ENCODE measurements around the gene SLC2A2. TPM values are rescaled to one million over a fixed set of nuclear protein-coding genes. Genes with fewer than 3 reads are reported as not detected.
A peak's percentile ranks its signal among the peaks of the same experiment; 100 is the strongest.
"Not testable (repeated sequence)": the region's sequence is repeated elsewhere in the genome, so short reads cannot be mapped to it uniquely, and the experiment has no call there.

SLC2A2 gene
- total RNA-seq, 1 donor from 2014 or later: not detected

DNA sequence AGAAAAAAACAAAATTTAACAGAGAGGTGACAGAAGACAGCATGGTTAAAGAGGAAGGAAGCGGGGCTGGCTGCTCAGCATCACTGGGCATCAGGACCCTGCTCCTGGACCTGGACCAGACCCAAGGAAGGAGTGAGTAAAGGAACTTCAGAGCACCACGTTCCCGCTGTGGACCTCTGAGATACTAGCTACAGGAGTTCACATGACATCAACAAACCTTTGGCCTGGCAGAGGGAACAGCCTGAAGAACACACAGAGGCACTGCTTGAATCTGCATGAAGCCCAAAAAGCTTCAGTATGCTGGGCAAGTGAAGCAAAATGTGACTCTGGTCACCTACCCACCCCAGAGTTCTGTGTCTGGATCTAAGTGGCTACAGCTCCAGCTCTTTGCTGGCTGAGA, 38.1 kb downstream of the SLC2A2 start:
- no peak for DNase-seq (ENCODE audit: low read depth)

DNA sequence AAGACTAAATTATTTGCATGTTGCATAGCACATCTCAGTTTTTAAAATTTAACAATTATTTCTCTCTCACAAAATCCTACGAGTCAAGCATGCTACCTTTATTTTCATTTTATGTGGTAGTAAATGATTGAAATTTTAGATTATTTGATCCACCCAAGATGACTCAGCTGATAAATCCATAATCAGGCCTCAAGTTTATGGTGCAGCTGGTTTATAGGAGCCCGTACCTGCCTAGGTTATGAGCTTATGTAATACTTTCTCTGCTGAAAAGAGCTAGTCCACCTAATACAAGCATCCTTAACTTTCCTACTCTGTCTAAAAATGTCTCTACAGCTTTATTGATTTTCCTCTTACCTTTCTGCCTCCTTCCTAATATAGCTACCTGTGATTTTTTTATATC, 41.2 kb downstream of the SLC2A2 start:
- no peak for DNase-seq (ENCODE audit: low read depth)

DNA sequence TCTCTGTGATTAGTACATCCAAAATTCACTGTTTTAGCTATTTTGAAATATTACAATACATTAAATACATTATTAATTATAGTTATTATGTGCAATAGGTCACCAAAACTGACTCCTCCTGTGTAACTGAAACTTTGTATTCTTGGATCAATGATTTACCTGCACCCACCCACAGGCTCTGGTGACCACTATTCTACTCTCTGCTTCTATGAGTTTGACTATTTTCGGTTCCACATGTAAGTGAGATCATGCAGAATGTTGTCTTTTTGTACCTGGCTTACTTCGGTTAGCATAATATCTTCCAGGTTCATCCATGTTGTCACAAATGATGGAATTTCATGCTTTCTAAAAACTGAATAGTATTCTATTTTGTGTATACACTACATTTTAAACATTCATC, 43.8 kb downstream of the SLC2A2 start:
- DNase-seq (ENCODE audit: low read depth): no peak

DNA sequence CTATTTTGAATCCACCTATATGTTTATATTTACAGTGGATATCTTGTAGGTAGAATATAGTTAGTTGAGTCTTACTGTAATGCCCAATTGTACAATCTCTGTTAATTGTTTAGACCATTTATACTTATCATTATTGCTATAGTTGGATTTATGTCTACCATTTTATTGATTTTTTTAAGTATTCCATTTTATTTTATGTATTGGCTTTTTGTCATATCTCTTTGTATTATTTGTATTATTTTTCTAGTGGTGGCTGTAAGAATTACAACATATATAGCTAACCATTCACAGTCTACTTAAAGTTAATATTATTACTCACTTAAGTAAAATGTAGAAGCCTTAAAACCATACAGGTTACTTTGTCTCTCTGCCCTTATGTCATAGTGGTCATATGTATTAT, 46.1 kb downstream of the SLC2A2 start:
- DNase-seq (ENCODE audit: low read depth): no peak

DNA sequence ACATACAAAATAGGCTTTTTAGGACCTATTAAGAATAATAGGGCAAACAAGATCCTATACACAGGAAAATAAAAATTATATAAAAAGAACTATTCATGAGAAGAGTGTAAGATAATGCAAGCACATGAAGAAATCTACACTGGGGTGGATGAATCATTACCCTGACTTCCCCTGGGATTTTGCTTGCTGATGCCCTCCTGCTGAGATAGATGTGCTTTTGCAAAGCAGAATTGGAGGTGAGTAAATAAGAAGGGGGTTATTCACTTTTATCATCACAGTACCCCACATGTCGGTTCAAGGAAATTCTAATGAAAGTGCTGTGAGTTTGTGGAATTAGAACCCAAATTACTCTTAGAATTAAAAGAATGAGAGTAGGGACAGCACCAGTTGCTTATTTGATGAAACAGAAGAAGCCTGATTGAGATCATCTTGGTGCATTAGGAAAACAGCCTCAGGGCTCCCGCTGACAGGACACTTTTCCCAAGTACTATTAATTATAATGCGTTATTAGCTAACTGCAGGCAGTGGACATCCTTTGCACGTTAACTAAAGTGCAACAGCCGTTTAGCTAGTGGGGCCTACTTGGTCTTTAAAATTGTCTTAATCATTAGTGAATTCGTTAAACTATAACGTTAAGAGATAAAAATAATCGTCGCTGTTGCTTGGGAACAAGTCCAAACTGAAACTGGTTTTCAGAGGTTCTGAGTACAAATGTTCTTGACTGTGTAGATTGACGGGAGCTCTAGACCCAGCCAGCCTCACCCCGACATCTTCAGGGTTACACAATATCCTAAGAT, 48.4 kb downstream of the SLC2A2 start:
- no peak for DNase-seq (ENCODE audit: low read depth)

DNA sequence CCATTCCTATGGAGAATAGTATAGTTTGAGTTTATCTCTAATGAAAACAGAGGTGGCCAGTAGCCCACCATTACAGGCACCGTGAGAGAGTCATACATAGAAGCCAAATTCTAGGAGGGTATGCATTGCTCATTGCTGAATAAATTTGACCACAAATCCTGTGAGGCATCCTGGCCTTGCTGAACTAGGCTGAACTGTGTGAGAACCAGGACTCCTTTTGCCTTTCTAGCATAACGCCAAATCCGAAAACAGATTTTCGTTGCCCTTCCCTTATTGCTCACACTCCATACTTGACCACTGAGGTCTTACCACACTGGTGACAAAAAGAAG, 50.4 kb downstream of the SLC2A2 start:
- no peak for DNase-seq (ENCODE audit: low read depth)

DNA sequence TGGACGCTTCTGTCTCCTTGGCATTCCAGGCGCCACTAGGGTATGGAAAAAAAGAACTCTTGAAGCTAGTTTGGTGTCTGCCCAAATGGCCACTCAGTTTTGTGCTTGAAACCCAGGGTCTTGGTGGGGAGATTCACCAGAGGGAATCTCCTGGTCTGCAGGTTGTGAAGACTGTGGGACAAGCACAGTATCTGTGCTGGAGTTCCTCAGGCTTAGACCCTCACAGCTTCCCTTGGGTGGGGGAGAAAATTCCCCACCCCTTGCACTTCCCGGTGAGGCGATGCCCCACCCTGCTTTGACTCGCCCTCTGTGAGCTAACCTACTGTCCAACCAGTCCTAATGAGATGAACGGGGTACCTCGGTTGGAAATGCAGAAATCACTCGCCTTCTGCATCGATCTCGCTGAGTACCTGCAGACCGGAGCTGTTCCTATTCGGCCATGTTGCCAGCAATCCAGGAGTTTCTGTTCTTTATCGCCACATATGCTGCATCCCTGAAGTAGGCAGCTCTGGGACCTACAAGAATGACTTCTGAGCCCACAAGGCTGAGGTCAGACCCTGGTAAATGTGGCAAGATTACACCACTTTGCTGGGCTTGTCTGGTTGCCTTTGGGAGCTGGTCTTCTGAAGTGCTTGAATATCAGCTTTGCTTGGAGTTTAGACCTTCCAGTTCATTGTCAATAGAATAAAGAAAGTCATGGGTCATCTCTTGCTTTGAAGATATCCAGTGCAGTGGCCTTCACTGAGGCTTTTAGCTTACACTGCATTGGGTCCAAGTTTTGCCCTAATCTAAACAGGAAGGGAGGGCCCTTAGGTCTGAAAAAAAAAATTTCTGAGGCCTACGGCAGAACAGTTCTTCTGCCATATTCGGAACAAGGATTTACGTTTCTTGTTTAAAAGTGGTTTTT, 51.0 kb downstream of the SLC2A2 start:
- no peak for DNase-seq (ENCODE audit: low read depth)

DNA sequence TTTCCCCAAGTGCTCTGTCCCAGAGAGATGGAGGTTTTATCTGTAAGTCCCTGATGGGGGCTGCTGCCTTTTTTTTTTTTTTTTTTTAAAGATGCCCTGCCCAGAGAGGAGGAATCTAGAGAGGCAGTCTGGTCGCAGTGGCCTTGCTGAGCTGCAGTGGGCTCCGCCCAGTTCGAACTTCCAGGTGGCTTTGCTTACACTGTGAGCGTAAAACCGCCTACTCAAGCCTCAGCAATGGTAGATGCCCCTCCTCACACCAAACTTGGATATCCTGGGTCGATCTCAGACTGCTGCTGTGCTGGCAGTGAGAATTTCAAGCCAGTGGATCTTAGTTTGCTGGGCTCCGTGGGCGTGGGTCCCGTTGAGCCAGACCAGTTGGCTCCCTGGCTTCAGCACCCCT, 51.6 kb downstream of the SLC2A2 start:
- DNase-seq (ENCODE audit: low read depth): no peak

DNA sequence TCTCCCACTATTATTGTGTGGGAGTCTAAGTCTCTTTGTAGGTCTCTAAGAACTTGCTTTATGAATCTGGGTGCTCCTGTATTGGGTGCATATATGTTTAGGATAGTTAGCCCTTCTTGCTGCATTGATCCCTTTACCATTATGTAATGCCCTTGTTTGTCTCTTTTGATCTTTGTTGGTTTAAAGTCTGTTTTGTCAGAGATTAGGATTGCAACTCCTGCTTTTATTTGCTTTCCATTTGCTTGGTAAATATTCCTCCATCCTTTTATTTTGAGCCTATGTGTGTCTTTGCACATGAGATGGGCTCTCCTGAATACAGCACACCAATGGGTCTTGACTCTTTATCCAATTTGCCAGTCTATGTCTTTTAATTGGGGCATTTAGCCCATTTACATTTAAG, 53.6 kb downstream of the SLC2A2 start:
- not testable (repeated sequence) for DNase-seq (ENCODE audit: low read depth)

DNA sequence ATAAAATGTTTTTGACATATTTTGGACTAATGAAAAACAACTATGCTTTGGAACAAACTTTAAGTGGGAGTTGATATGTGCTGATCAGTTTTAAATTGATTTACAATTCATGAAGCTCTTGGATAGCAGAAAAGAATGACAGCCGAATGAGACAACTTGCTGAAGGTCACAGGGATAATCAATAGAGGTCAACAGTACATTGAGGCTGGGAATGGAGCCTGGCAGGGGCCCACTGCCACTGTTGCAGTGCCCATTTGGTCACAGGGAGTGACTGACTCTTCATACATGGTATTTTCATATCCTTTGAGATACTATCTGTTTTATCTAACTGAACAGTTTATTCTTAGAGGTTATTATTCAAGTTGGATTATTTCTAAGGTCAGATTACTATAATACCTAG, 59.4 kb downstream of the SLC2A2 start:
- DNase-seq (ENCODE audit: low read depth): no peak

DNA sequence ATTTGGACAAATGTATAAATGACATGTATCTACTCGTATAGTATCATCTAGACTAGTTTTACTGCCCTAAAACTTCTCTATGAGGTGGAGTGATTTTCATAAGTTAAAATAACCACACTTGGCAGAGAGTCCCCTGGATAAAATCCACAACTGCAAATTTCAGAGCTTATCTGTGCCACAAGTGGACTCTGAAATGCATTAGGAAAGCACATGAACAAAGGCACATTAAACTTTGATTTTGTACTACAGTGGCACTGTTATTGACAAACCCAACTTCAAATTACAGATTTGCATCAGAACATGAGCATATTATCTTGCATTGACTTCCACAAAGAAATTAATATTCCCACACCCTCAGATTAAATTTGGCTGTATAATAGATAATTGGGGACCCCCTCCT, 60.0 kb downstream of the SLC2A2 start:
- DNase-seq (ENCODE audit: low read depth): no peak

DNA sequence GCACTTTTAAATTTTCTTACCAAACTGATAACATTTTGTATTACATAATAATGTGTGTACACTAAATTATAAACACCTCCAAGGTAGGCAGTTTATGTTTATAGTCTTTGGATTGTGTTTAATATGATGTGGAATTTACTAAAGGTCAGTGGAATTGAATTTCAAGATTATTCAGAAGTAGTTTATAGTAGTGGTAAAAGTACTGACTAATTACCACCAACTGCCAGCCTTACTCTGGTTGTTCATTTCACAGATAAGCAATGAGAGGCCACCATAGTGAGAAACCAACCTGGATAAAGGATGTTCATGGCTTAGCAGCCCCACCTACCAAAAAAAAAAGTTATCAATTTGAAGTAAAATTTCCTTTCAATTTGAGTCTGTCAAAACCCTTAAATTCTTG, 64.1 kb downstream of the SLC2A2 start:
- no peak for DNase-seq (ENCODE audit: low read depth)

DNA sequence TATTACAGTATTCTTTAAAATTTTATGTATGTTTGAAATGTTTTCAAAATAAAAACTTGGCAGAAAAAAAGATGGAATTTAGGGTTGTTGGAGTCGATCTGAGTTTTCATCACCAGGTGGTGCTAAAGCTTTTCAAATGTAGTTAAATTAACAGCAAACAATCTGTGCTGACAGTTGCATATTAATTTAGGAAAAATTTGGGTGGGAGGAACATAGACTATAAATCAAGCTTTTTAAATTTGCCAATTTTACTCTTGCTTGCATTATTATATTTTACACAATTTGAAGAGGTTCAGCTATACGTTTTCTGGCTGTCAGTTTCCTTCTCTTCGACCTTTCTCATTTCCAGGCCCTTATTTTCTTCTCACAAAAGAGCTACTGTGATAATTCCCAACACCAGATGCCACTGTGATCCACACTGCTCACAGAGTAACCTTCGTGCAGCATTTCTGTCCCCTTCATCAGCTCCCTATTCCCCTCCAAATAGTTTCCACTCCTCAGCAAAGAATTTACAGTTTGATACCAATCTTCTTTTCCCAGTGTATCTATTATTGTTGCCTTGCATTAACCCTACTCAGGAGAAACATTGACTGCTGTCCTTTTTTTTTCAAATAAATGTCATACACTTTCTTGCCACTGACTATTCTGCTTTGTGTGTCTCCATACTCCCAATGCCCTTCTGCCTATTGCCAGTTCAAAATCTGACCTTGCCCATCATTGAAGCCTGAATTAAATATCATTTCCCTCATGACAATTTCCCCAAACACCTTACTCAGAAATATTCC, 64.7 kb downstream of the SLC2A2 start:
- DNase-seq (ENCODE audit: low read depth): peak; percentile 53

DNA sequence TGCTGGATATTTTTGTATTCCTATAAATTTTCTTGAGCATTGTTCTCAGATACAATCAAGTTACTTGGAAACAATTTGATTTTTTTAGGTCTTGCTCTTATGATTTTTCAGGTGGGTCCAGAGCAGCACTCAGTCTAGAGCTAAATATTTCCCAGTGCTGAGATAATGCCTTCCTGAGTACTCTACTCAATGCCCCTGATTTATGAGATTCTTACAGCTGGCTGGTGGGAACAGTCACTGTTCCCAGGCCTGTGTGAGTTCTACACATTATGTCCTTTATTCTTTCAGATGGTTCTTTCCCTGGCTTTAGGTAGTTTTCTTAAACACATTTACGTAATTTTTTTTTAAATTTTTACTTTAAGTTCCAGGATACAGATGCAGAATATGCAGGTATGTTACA, 67.1 kb downstream of the SLC2A2 start:
- no peak for DNase-seq (ENCODE audit: low read depth)

DNA sequence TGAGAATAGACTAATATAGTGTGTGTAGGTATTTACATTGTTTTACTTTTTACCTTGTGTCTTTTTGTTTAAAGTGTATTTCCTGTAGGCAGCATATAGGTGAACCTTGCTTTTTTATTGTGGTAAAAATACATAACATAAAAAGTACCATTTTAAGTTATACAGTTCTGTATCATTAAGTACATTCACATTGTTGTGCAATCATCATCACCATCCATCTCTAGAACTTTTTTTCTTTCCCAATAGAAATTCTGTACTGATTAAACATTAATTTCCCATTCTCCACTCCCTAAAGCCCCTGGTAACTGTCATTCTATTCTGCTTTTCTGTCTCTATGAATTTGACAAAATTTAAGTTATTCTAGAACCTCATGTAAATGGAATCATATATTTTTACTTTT, 69.9 kb downstream of the SLC2A2 start:
- DNase-seq (ENCODE audit: low read depth): no peak

DNA sequence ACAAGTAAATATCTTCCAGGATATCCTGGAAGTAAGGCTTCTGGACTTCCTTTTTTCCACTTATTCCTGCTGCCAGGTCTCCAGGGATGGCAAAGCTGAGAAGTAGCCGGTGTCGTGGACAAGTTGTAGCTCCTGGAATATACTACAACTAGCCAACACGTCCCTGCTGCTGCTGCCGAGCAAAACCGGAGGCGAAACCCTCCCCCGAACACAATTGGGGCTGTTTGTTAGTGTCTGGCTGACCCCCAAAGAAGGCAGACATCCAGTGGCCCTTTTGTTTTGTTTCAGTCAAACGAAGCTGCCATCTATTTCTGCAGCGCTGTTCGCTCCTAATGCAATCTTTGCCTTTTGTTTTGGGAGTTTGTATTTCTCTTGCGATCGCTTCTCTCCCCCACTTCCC, 72.8 kb downstream of the SLC2A2 start:
- DNase-seq (ENCODE audit: low read depth): no peak

DNA sequence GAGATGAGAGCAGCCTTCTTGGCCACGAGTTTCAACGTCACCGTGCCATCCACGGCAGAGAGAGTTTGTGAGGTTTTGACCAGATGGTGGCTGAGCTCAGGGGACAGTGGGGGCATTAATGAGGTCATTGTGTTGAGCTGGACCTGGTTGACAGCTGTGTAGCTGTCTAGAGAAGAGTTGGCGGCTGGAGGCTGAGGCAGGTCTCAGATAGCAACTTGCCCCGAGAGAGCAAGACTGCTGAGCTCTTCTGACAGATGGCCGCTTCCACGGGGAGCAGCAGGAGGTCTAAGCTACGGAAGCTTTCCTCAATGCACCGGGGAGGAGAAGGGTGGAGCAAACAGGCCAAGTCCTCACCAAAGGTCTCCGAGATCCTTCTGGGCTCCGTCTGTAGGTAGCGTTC, 73.3 kb downstream of the SLC2A2 start:
- DNase-seq (ENCODE audit: low read depth): peak; percentile 72

DNA sequence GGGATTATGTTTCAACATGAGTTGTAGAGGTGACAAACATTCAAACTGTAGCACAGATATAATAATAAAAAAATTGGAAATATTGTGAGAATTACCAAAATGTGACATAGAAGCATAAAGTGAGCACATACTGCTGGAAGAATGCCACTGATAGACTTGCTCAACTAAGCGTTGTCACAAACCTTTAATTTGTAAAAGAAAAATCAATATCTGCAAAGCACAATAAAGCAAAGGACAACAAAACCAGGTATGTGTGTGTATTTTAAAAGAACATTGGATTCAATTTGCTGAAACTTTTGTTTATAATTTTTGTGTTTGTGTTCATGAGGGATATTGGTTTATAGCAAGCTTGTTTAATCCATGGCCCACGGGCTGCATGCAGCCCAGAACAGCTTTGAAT, 77.3 kb downstream of the SLC2A2 start:
- DNase-seq (ENCODE audit: low read depth): no peak

DNA sequence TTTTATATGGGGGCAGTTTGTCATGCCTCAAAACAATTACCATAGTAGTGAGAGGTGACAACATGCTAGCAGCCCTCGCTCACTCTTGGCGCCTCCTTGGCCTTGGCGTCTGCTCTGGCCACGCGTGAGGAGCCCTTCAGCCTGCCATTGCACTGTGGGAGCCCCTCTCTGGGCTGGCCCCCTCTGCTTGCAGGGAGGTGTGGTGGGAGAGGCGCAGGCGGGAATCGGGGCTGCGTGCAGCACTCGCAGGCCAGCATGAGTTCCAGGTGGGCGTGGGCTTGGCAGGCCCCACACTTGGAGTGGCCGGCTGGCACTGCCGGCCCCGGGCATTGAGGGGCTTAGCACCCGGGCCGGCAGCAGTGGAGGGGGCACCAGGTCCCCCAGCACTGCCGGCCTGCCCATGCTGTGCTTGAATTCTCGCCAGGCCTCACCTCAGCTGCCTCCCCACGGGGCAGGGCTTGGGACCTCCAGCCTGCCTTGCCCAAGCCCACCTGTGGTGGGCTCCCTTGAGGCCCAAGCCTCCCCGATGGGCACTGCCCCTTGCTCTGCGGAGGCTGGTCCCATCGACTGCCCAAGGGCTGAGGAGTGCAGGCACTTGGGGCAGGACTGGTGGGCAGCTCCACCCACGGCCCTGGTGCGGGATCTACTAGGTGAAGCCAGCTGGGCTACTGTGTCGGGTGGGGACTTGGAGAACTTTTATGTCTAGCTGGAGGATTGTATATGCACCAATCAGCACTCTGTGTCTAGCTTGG, 79.3 kb downstream of the SLC2A2 start:
- DNase-seq (ENCODE audit: low read depth): no peak
